Mesothelial cell of epicardium (in vitro differentiated cells): Measurements from ENCODE around the gene SACS. TPM values are rescaled to one million over a fixed set of nuclear protein-coding genes. Genes with fewer than 3 reads are reported as not detected.

Experiments
- DNase-seq, 2 experiments: peaks; one replicate each; pipeline ENCODE4 v3.0.0; 2021; ENCODE audit warnings: low spot score in 2 of 2; ENCODE audit not compliant: unreplicated experiment in 2 of 2
- H3K27ac Mint-ChIP-seq: 2 replicates; pipeline ENCODE4 v1.8.0; 2021; ENCODE audit warnings: mixed read lengths
- H3K27me3 Mint-ChIP-seq: 2 replicates; pipeline ENCODE4 v1.8.0; 2021; ENCODE audit warnings: low read depth, mixed read lengths
- H3K36me3 Mint-ChIP-seq: 2 replicates; pipeline ENCODE4 v1.8.0; 2021; ENCODE audit warnings: mixed read lengths
- H3K4me1 Mint-ChIP-seq: 2 replicates; pipeline ENCODE4 v1.8.0; 2021; ENCODE audit warnings: mixed read lengths
- H3K4me3 Mint-ChIP-seq: 2 replicates; pipeline ENCODE4 v1.8.0; 2021; ENCODE audit warnings: mild to moderate bottlenecking, moderate library complexity, mixed read lengths
- H3K9me3 Mint-ChIP-seq: 2 replicates; pipeline ENCODE4 v1.8.0; 2021; ENCODE audit warnings: mixed read lengths
- CTCF ChIP-seq: fragments of 200-600 bp; sonication (generic); IDR thresholded peaks from one replicate; pipeline ENCODE4 v1.5.0; 2021; ENCODE audit warnings: antibody characterized with exemption; ENCODE audit not compliant: unreplicated experiment
- total RNA-seq: library from RNA; stranded (reverse); gene quantifications from 3 replicates; pipeline ENCODE4 v1.2.1, GENCODE V29; 2021

SACS gene
- total RNA-seq, 1 donor from 2014 or later = 18.7 TPM

GRCh38 chr13:23288995-23289394, 144.5 kb downstream of the SACS start:
- no peak for TF ChIP-seq CTCF
- H3K27ac Mint-ChIP-seq = no peak overlapping the region
- H3K36me3 Mint-ChIP-seq = peaks cover 17% of the 10 kb centered on the region
- no peaks in the 10 kb centered on the region for H3K27me3 Mint-ChIP-seq
- H3K4me3 Mint-ChIP-seq = no peak overlapping the region
- no peak for DNase-seq
- peaks cover 7% of the 10 kb centered on the region for H3K9me3 Mint-ChIP-seq
- H3K4me1 Mint-ChIP-seq = peaks cover 24% of the 10 kb centered on the region

DNA sequence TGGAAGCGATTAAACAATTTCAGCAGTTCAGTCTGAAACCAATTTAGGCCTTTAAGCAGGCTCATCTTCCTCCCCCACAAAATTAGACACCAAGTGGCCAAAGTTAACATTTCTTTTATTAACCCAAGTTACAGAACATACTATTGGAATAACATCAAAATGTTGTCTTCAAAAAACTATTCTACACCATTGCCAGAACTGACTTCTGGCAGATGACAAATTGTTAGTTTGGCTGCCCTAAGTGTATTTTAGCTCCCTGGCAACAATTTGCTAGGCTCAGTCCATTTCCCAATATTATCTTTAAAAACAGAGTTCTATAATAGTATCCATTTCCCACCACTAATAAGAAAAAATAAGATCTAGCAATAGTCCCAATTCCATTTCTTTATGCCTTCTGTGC, 144.9 kb downstream of the SACS start:
- Mint-ChIP-seq H3K27ac (no peak overlapping the region), H3K27me3 (no peaks in the 10 kb centered on the region), H3K9me3 (peaks cover 8% of the 10 kb centered on the region), H3K4me1 (peaks cover 24% of the 10 kb centered on the region), H3K4me3 (no peak overlapping the region), H3K36me3 (peaks cover 19% of the 10 kb centered on the region)
- TF ChIP-seq CTCF = no peak
- DNase-seq = no peak

DNA sequence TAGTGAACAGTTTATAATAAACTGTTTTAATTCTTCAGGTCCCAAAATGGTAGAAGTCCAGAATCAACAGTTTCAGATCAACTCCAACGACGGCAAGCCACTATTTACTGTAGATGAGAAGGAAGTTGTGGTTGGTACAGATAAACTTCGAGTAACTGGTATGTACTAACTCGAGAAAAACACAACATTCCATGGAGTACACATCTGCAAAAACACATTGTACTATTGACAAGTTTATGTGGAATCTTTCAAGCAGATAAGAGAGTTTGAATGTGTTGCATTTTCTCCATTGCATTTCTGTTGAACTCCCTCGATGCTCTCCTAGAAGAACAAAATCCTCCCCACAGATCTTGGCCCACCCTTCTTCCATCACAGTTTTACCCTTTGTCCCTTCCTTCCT, 154.2 kb downstream of the SACS start:
- Mint-ChIP-seq H3K4me1 (no peaks in the 10 kb centered on the region), H3K9me3 (peaks cover 25% of the 10 kb centered on the region), H3K4me3 (no peak overlapping the region), H3K27ac (no peak overlapping the region), H3K27me3 (no peaks in the 10 kb centered on the region), H3K36me3 (peaks cover 47% of the 10 kb centered on the region)
- TF ChIP-seq CTCF = no peak
- no peak for DNase-seq

Other genes starting within 250 kb of the SACS start
- 38.3 to 43.5 TPM (median 40.3 TPM) in 3 replicates for gene TNFRSF19, start 136.7 kb upstream of the SACS start, total RNA-seq